A204.1 (cell line): ENCODE data around the gene ZNF283.
"Not testable (repeated sequence)": the region's sequence is repeated elsewhere in the genome, so short reads cannot be mapped to it uniquely, and the experiment has no call there.

ENCODE experiments used
- FAIRE-seq: peaks from 2 replicates; lab custom pipeline; 2012; peaks lifted over from hg19 to GRCh38; lab: Jason Lieb, UNC

The ZNF283 gene

DNA sequence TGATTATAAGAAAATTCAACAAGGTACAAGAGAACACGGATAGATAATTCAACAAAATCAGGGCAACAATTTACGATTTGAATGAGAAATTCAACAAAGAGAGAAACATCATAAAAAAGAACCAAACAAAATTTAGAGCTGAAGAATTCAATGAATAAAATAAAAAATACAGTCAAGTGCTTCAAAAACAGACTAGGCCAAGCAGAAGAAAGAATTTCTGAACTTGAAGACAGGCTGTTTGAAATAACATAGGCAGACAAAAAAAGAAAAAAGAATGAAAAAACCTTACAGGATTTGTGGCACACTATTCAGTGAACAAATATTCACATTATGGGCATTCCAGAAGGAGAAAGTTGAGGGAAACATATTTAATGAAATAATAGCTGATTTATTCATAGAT, 31.1 kb downstream of the ZNF283 start:
- peak; percentile 23 for FAIRE-seq

DNA sequence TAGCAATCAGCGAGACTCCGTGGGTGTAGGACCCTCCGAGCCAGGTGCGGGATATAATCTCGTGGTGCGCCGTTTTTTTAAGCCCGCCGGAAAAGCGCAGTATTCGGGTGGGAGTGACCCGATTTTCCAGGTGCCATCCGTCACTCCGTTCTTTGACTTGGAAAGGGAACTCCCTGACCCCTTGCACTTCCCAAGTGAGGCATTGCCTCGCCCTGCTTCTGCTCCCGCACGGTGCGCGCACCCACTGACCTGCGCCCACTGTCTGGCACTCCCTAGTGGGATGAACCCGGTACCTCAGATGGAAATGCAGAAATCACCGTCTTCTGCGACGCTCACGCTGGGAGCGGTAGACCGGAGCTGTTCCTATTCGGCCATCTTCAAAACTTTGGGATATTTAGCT, 39.8 kb downstream of the ZNF283 start:
- not testable (repeated sequence) for FAIRE-seq

DNA sequence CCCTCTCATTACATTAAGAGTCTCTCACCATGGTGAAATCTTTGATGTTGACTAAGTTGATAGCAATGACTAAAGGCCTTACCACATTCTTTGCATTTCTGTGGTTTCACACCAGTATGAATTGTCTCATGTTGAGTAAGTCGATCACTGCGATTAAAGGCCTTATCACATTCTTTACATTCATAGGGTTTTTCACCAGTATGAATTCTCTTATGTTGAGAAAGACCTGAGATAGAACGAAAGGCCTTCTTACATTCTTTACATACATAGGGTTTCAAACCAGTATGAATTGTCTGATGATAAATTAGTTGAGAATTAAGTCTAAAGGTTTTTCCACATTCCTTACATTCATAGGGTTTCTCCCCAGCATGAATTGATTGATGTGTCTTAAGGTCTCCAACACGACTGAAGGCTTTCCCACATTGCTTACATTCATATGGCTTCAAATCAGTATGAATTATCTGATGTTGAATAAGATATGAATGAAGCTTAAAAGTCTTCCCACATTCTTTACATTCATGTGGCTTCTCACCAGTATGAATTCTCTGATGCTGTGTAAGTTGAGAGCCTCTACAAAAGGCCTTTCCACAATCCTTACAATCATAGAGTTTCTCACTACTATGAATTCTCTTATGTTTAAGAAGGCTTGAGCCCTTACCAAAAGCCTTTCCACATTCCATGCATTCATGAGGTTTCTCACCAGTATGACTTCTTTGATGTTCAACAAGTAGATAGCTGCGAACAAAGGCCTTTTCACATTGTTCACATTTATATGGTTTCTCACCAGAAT, 45.6 kb downstream of the ZNF283 start:
- FAIRE-seq: no peak

DNA sequence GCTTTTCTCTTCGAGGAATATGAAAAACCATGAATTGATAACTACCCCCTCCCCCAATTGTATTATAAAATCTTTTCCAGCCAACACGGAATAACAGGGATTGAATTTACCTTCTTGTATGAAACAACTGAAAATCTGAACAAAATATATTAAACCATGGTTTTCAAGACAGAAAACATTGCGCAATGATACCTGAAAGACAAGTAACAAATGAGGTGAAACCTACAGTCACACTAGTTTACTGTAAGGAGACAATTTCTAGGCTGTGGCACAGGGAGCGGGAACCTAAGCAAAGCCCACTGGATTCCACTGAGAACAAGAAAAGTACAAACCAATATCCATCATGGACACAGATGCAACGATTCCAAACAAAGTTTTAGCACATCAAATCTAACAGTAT, 53.4 kb downstream of the ZNF283 start:
- FAIRE-seq: no peak

DNA sequence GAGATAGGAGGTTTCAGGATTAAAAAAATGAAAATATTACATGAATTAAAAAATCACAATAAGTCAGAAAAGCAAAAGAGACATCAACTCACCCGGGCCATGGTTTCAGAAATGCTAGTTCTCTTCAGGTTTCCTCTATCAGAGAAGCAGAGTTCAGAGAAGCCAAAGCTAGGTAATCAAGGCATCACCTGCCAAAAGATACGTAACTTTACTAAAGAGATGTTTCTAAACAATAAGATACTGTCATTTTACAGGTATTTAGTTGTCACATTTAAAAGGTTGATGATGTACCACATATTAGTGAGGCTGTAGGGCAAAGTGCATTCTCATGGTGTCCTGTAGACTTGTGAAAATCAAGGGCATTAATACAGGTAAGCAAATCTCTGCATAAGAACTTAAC, 56.7 kb downstream of the ZNF283 start, which contains the start of gene ZNF404:
Gene ZNF404, minus strand, starts transcription at position 101 of the 400 bp plus-strand sequence.
- FAIRE-seq: no peak

DNA sequence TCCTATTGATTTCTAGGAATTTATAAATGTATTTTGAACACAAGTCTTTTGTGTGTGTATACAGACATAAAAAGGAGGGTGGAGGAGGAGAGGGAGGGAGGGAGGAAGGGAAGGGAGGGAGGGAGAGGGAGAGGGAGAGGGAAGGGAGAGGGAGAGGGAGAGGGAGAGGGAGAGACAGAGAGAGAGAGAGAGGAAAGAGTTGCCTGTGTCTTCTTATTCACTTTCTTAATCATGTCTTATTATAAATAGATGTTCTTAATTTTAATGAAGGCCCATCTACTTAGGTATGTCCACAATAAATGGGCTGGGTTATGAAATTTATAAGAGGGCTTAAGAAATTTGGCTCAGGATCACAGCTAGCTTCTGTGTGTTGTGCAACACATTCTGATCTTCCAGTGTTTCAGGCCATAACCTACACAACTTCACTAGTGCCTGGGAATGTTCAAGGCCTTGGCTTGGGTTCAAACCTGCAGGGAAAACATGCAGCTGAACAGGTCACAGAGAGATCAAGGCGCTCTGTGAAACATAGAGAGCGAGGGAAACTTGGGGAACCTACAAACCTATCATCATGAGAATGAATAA, 68.7 kb downstream of the ZNF283 start:
- FAIRE-seq: no peak
